Daoy (cell line): ENCODE results near the gene DONSON. TPM values are rescaled to one million over a fixed set of nuclear protein-coding genes. Genes with fewer than 3 reads are reported as not detected.

ENCODE experiments used
- DNase-seq: peaks from one replicate; pipeline ENCODE4 v3.0.0-alpha.2; 2015; ENCODE audit warnings: low read depth
- total RNA-seq: library from RNA; depleted of rRNA; stranded (reverse); fragments of >200 nt; shearing (Covaris generic); gene quantifications from 2 replicates; pipeline ENCODE4 v1.2.3, GENCODE V29; 2014

Gene DONSON
- total RNA-seq, 1 experiment from 2014 or later = 51.0 TPM

DNA sequence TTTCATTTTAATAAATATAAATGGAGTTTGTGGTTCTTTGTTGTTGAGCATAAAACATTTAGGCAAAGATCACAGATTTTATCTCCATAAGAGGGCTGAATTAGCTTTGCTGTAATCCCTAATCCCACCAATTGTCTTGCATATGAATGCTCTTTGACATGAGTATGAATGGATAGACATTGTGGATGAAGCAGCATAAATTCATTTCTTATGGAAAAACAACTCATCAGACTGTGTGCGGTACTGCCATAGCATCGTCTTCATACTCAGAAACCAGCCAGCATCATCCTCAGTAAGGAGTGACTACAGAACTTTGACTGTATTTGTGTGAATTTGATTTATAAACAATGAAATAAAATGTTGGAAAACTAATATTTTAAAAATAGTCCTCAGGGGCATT lies 26.1 kb downstream of the DONSON start:
- DNase-seq = no peak

DNA sequence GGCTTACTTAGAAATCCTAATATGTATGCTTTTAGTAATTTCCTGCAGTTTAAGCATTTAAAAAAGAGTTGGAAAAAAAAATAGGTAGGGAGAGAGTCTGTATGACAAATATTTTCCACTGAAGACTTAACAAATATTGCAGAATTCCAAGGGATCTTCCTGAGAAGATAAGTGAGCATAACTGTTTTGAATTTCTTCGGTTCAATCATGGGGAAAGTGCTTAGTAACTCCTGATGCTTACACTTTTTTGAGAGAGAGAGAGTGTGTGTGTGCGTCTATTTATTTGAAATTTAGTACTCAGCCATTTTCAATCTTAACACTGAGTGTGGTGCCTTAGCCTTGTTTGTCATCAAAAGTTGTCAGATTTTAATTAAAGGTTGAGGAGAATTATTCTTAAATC lies 27.1 kb downstream of the DONSON start:
- no peak for DNase-seq

DNA sequence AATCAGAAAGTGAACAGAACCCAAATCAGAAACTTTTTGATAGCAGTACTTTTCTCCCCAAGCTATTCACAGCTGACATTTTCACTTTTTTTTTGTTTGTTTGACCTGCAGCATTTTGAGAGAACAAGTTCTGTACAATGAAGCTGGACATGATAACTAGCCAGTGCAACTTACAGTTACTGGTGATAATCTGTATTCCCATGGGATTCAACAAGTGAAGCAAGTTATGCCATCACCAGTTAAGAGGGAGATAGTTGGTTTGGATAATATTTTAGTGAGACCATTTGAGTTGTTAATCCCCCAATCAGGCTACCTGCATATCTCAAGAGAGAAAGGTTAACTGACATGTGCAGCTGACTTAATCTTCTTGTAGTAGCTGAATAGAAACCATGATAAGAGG lies 27.5 kb downstream of the DONSON start:
- no peak for DNase-seq

DNA sequence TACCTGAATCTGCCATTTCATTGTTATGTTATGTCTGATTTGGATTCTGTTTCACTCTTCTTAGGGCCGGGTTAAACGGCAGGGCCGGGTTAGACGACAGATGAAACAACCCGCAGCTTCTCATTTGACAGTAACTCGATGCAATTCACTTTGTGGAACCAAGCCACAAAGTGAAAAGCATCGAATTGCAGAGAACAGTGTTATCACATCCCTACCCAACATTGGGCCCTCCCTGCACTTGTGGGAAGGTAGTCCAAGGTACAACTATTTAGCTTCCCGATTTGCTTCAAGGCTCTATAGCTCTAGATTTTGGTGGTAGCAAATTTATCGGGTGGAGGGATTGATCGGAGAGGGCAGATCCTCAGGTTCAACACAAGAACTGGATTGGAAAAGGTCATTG lies 28.7 kb downstream of the DONSON start:
- no peak for DNase-seq

DNA sequence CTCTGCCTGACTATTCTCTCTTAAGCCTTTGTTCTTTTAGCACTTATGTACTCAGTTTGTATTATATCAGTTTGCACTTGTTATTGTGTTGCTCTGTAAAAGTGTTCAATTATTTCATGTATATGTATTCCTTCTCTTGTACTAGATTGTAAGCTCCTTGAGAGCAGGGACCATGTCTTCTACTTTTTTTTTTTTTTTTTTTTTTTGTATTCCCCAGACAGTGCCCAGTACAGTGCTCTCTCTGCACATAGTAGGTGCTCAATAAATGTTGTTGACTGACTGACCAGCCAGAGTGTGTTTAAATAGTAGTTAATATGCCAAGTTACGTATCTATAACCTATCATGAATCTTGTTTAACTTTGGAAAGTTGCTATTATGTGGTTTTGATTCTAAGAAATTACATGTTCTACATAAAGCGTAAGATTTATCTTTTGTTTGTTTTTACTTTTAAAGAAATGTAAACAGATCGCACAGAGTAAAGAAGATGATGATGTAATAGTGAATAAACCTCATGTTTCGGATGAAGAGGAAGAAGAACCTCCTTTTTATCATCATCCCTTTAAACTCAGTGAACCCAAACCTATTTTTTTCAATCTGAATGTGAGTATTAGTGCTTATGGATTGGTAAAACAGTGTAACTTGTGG lies 29.6 kb downstream of the DONSON start:
- no peak for DNase-seq

DNA sequence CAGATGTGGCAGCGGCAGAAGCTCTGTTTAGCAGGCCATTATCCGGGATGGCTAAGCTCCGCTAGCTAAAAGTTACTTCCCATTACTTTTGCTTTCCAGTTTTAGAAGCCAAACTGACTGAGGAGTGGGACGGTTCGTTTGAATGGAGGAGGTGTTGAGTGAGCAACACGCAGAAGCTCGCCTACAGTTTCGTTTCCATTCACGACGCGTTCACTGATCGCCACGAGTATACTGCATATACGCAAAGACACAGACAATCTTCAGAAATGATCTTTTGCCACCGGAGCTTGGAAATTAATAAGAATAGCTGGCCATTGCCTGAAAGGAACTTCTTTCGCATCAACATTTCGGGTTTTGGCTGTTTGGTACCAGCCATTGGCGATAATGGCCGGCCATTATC lies 31.0 kb downstream of the DONSON start:
- no peak for DNase-seq

DNA sequence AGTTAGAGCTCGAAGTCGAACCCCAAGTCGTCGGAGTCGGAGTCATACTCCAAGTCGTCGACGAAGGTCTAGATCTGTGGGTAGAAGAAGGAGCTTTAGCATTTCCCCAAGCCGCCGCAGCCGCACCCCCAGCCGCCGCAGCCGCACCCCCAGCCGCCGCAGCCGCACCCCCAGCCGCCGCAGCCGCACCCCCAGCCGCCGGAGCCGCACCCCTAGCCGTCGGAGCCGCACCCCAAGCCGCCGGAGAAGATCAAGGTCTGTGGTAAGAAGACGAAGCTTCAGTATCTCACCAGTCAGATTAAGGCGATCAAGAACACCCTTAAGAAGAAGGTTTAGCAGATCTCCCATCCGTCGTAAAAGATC lies 33.5 kb downstream of the DONSON start:
- no peak for DNase-seq

DNA sequence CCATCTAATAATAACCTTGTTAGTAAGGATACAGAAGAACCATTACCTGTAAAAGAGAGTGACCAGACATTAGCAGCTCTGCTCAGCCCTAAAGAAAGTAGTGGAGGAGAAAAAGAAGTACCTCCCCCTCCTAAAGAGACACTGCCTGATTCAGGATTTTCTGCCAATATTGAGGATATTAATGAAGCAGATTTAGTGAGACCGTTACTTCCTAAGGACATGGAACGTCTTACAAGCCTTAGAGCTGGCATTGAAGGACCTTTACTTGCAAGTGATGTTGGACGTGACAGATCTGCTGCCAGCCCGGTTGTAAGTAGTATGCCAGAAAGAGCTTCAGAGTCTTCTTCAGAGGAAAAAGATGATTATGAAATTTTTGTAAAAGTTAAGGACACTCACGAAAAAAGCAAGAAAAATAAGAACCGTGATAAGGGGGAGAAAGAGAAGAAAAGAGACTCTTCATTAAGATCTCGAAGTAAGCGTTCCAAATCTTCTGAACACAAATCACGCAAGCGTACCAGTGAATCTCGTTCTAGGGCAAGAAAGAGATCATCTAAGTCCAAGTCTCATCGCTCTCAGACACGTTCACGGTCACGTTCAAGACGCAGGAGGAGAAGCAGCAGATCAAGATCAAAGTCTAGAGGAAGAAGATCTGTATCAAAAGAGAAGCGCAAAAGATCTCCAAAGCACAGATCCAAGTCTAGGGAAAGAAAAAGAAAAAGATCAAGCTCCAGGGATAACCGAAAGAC lies 34.1 kb downstream of the DONSON start:
- DNase-seq = no peak

DNA sequence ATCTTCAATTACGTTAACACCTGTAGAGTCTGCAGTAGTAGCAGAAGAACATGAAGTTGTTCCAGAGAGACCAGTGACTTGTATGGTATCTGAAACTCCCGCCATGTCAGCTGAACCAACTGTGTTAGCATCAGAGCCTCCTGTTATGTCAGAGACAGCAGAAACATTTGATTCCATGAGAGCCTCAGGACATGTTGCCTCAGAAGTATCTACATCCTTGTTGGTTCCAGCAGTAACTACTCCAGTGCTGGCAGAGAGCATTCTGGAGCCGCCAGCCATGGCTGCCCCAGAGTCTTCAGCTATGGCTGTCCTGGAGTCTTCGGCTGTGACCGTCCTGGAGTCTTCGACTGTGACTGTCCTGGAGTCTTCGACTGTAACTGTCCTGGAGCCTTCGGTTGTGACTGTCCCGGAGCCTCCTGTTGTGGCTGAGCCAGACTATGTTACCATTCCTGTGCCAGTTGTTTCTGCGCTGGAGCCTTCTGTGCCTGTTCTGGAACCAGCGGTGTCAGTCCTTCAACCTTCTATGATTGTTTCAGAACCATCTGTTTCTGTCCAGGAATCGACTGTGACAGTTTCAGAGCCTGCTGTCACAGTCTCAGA lies 35.4 kb downstream of the DONSON start:
- DNase-seq = no peak

DNA sequence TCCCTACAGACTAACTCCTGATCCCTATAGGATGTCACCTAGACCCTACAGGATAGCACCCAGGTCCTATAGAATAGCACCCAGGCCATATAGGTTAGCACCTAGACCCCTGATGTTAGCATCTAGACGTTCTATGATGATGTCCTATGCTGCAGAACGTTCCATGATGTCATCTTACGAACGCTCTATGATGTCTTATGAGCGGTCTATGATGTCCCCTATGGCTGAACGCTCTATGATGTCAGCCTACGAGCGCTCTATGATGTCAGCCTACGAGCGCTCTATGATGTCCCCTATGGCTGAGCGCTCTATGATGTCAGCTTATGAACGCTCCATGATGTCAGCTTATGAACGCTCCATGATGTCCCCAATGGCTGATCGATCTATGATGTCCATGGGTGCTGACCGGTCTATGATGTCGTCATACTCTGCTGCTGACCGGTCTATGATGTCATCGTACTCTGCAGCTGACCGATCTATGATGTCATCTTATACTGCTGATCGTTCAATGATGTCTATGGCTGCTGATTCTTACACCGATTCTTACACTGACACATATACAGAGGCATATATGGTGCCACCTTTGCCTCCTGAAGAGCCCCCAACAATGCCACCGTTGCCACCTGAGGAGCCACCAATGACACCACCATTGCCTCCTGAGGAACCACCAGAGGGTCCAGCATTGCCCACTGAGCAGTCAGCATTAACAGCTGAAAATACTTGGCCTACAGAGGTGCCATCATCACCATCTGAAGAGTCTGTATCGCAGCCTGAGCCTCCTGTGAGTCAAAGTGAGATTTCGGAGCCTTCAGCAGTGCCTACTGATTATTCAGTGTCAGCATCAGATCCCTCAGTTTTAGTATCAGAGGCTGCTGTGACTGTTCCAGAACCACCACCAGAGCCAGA lies 36.1 kb downstream of the DONSON start:
- no peak for DNase-seq

DNA sequence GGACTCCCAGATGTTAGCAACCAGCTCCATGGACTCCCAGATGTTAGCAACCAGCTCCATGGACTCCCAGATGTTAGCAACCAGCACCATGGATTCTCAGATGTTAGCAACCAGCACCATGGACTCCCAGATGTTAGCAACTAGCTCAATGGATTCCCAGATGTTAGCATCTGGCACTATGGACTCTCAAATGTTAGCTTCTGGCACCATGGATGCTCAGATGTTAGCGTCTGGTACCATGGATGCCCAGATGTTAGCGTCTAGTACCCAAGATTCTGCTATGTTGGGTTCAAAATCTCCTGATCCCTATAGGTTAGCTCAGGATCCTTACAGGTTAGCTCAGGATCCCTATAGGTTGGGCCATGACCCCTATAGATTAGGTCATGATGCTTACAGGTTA lies 36.8 kb downstream of the DONSON start:
- no peak for DNase-seq

DNA sequence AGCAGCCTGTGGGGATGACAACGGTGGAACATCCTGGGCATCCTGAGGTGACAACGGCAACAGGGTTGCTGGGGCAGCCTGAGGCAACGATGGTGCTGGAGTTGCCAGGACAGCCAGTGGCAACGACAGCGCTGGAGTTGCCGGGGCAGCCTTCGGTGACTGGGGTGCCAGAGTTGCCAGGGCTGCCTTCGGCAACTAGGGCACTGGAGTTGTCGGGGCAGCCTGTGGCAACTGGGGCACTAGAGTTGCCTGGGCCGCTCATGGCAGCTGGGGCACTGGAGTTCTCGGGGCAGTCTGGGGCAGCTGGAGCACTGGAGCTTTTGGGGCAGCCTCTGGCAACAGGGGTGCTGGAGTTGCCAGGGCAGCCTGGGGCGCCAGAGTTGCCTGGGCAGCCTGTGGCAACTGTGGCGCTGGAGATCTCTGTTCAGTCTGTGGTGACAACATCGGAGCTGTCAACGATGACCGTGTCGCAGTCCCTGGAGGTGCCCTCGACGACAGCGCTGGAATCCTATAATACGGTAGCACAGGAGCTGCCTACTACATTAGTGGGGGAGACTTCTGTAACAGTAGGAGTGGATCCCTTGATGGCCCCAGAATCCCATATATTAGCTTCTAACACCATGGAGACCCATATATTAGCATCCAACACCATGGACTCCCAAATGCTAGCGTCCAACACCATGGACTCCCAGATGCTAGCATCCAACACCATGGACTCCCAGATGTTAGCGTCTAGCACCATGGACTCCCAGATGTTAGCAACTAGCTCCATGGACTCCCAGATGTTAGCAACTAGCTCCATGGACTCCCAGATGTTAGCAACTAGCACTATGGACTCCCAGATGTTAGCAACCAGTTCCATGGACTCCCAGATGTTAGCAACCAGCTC lies 37.5 kb downstream of the DONSON start:
- no peak for DNase-seq

DNA sequence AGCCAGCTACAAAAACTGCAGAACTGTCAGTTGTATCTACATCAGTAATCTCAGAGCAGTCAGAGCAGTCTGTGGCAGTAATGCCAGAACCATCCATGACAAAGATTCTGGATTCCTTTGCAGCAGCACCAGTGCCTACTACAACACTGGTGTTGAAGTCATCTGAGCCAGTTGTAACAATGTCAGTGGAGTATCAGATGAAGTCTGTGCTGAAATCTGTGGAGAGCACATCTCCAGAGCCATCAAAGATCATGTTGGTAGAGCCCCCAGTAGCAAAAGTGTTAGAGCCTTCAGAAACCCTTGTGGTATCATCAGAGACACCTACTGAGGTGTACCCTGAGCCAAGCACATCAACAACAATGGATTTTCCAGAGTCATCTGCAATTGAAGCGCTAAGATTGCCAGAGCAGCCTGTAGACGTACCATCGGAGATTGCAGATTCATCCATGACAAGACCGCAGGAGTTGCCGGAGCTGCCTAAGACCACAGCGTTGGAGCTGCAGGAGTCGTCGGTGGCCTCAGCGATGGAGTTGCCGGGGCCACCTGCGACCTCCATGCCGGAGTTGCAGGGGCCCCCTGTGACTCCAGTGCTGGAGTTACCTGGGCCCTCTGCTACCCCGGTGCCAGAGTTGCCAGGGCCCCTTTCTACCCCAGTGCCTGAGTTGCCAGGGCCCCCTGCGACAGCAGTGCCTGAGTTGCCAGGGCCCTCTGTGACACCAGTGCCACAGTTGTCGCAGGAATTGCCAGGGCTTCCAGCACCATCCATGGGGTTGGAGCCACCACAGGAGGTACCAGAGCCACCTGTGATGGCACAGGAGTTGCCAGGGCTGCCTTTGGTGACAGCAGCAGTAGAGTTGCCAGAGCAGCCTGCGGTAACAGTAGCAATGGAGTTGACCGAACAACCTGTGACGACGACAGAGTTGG lies 38.4 kb downstream of the DONSON start:
- no peak for DNase-seq

DNA sequence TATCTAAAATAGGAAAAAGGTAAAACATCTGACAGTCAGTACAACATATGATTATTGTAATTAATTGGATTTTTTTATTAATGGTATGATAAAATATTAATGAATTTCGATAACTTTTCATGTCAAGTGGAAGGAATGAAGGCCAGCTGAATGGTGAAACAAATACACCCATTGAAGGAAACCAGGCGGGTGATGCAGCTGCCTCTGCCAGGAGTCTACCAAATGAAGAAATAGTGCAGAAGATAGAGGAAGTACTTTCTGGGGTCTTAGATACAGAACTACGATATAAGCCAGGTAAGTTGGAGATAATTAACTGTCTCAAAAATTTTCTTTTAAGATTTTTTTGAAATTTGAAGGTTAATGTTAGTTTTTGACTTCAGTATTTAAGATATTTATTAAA lies 42.4 kb downstream of the DONSON start:
- no peak for DNase-seq

DNA sequence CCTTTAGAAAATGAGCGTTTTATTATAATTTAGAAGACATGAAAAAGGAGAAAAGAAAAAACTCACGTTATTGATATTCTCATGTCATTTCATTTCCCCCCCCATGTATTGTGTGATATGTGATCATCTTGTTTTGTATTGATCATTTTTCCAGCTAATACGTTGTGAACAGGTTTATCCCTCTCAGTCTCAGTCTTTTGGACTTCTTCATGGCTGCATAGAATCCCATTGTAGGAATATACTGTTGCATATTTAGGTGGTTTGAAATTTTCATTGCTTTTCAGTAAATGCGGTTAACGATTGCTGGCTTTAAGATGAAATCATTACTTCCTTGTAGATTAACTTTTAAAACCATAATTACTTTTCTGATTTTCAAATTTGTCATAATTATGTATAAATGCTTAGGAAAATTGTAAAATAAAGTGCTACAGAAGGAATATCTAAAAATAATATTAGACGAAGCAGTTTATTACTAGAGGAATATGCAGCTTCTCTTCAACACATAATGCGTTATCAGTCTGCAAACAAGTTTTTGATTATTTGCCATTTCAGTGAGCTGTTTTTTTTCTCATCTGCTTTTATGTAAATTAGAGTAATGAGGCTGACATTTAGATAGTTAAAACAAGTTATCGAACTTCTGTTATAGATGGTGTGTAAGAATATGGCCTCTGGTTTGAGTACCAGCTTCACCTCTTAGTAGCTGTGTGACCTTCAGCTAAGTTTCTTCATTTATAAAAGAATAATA lies 43.9 kb downstream of the DONSON start:
- DNase-seq = no peak

DNA sequence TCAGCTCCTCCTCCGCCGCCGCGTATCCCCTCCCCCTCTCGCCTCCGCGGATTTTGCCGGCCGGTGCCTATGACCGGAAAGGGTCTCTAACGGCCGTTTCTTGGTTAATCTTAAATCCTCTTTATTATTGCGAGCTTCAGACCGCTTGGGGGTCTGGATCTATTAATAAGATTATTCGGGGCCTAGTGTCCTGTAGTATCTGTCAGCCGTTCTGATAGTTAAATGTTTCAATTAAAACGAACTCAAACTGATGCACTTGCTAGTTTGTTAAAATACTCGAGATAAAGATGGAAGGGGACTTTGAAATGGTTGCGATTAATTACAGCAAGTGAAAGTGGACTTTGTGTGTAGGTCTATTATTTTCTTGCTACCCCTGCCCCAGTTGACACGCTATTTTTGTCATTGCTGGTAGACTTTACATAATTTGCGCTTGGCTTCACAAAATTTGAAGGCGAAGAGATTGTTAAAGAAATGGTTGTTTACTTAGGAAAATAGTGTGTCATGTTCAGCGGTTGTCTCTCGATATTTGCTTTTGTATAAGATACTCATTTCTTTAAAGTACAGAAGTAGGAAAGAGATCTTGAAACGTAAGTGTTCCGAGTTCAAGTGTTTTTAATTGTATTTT lies 44.9 kb downstream of the DONSON start:
- peak; percentile 82 for DNase-seq

DNA sequence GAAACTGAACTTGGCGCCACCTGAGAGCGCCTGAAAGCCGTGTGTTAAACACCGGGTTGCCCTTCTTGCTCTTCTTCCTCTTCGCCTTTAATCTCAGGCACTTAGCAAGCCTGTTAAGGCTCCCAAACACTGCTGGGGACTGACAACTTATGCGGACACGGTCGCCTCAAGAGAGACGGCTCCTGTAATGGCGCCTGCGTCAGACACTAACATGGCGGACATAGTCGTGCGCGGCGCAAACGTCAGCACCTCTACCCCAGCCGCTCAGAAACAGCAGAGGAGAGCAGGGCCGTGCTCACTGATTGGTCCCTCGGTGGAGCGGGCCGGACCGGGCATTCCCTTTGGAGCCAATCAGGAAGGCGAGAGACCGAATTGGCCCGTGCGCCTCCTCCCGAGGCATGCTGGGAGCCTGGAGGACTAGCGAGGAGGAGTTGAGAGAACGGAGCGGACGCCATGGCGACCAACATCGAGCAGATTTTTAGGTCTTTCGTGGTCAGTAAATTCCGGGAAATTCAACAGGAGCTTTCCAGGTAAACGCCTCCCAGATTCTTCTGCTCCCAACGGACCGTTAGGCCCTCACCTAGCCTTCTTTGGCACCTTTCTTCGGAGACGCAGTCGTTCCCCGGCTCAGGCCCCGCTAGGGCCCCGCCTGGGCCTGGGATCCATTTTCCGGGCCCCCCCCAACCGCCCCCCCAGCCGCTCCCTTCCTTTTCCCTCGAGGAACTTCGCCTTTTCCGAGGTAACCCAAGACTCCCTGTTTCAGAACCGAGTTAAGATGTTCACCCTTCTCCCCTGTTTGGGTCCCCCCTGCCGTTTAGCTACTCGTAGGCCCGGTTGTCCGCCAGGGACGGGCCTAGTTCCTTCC lies 45.6 kb downstream of the DONSON start, which contains the start of gene SON:
Gene SON, plus strand, starts transcription at position 399 of the 865 bp plus-strand sequence. Its CDS starts 55 bp downstream, at position 454.
- DNase-seq = peak; percentile 100
